HCT116 (cell line): ENCODE results near the gene FAM135A. TPM values are rescaled to one million over a fixed set of nuclear protein-coding genes. Genes with fewer than 3 reads are reported as not detected.

Source experiments
- ATAC-seq: fragments of 200-7000 bp; cut with Tn5 transposase; 2 replicates; pipeline ENCODE4 v1.9.1; 2020; ENCODE audit warnings: mild to moderate bottlenecking, moderate library complexity
- BruUV-seq: library from RNA; stranded (reverse); fragments of 400-500 nt; replicated peaks from 2 replicates; lab custom pipeline; 2021; lab: Mats Ljungman, UMichigan
- CTCF ChIA-PET: fragments of 300-600 bp; sonication (Branson Sonifier 250); formaldehyde crosslinking; loops from one replicate; lab custom pipeline; 2021; ENCODE audit warnings: antibody characterized with exemption; lab: Charles Lee
- POLR2A ChIA-PET: fragments of 300-600, 350-600 bp; sonication (Branson Sonifier 250); formaldehyde crosslinking; loops from one replicate; lab custom pipeline; 2021; ENCODE audit warnings: antibody characterized with exemption; lab: Charles Lee
- RAD21 ChIA-PET, 2 experiments: fragments of 300-600 bp; sonication (Branson Sonifier 250); formaldehyde crosslinking; loops; one replicate each; lab custom pipeline; 2023; ENCODE audit warnings: low total read pairs in 2 of 2; ENCODE audit not compliant: uncharacterized antibody in 2 of 2, unreplicated experiment in 2 of 2, low non-redundant PET in 1 of 2; lab: Charles Lee
- DNase-seq: peaks from one replicate; pipeline ENCODE4 v3.0.0-alpha.2; 2010; ENCODE audit warnings: low read depth, low spot score
- H2AFZ ChIP-seq: fragments of 200-600 bp; shearing (Covaris generic), sonication (generic); 2 replicates; pipeline ENCODE4 v1.6.1; 2017; ENCODE audit warnings: low read depth, mixed run types, mixed read lengths, antibody characterized with exemption, low read length; ENCODE audit not compliant: poor library complexity, severe bottlenecking
- H3K27ac ChIP-seq: 2 replicates; pipeline ENCODE4 v1.5.1; 2012; ENCODE audit warnings: low read depth, low read length
- H3K27me3 ChIP-seq: fragments of 200-600 bp; sonication (generic); 2 replicates; pipeline ENCODE4 v1.6.1; 2016; ENCODE audit warnings: mixed run types, low read length, mixed read lengths; ENCODE audit not compliant: insufficient read depth
- H3K36me3 ChIP-seq, 2 experiments: fragments of 200-500 bp in 1 of 2; fragments of 200-600 bp in 1 of 2; sonication (Bioruptor generic) in 1 of 2; sonication (generic) in 1 of 2; 2 replicates each; pipeline versions ENCODE4 v1.5.1 to v1.6.1; 2014 to 2016; ENCODE audit warnings: low read length in 2 of 2, inconsistent platforms in 1 of 2, mixed read lengths in 1 of 2, mixed run types in 1 of 2; ENCODE audit not compliant: insufficient read depth in 2 of 2, control insufficient read depth in 1 of 2
- H3K4me1 ChIP-seq, 2 experiments: fragments of 200-600 bp in 1 of 2; sonication (generic) in 1 of 2; 2 replicates each; pipeline versions ENCODE4 v1.5.1 to v1.6.1; 2012 to 2017; ENCODE audit warnings: low read length in 2 of 2, inconsistent platforms in 1 of 2, mild to moderate bottlenecking in 1 of 2, mixed read lengths in 1 of 2, mixed run types in 1 of 2, moderate library complexity in 1 of 2; ENCODE audit not compliant: insufficient read depth in 2 of 2, control insufficient read depth in 1 of 2
- H3K4me2 ChIP-seq: fragments of 200-600 bp; sonication (generic); 2 replicates; pipeline ENCODE4 v1.6.1; 2017; ENCODE audit warnings: mixed run types, low read length, mixed read lengths
- H3K4me3 ChIP-seq, 2 experiments: fragments of 200-600 bp in 1 of 2; sonication (generic) in 1 of 2; replicated peaks in 1 of 2; 2 replicates each; pipeline ENCODE4 v1.5.1; 2011 to 2016; ENCODE audit warnings: low read length in 2 of 2, control low read depth in 1 of 2, low read depth in 1 of 2, mild to moderate bottlenecking in 1 of 2, mixed read lengths in 1 of 2, mixed run types in 1 of 2
- H3K79me2 ChIP-seq: fragments of 200-600 bp; sonication (generic); 2 replicates; pipeline ENCODE4 v1.6.1; 2017; ENCODE audit warnings: mild to moderate bottlenecking, mixed run types, low read length, moderate library complexity, mixed read lengths; ENCODE audit not compliant: insufficient read depth
- H3K9ac ChIP-seq: fragments of 200-600 bp; sonication (generic); 2 replicates; pipeline ENCODE4 v1.6.1; 2016; ENCODE audit warnings: low read length, mixed read lengths
- H3K9me2 ChIP-seq: fragments of 200-600 bp; sonication (generic), shearing (Covaris generic); 2 replicates; pipeline ENCODE4 v1.6.1; 2017; ENCODE audit warnings: mixed run types, mild to moderate bottlenecking, moderate library complexity; ENCODE audit not compliant: insufficient read depth
- H3K9me3 ChIP-seq, 2 experiments: fragments of 200-500 bp in 1 of 2; fragments of 200-600 bp in 1 of 2; sonication (Bioruptor generic) in 1 of 2; sonication (generic) in 1 of 2; 2 replicates each; pipeline ENCODE4 v1.6.1; 2014 to 2017; ENCODE audit warnings: low read length in 2 of 2, mixed read lengths in 2 of 2, inconsistent platforms in 1 of 2, low read depth in 1 of 2, mild to moderate bottlenecking in 1 of 2, mixed run types in 1 of 2, moderate library complexity in 1 of 2; ENCODE audit not compliant: control insufficient read depth in 1 of 2, insufficient read depth in 1 of 2
- H4K20me1 ChIP-seq: fragments of 200-600 bp; sonication (generic), shearing (Covaris generic); 2 replicates; pipeline ENCODE4 v1.6.1; 2017; ENCODE audit warnings: mixed run types, mild to moderate bottlenecking, moderate library complexity; ENCODE audit not compliant: insufficient read depth
- CBX3 ChIP-seq: IDR thresholded peaks from 2 replicates; pipeline ENCODE4 v1.6.1; 2012; ENCODE audit warnings: low read depth
- EGR1 ChIP-seq: IDR thresholded peaks from 2 replicates; pipeline ENCODE4 v1.6.1; 2012; ENCODE audit warnings: low read depth
- EZH2phosphoT487 ChIP-seq: fragments of 200-600 bp; IDR thresholded peaks from 2 replicates; pipeline ENCODE4 v1.6.1; 2018; ENCODE audit warnings: antibody characterized with exemption, borderline replicate concordance
- JUND ChIP-seq: IDR thresholded peaks from 2 replicates; pipeline ENCODE4 v1.6.1; 2012
- POLR2A ChIP-seq: IDR thresholded peaks from 2 replicates; pipeline ENCODE4 v1.7.0; 2011; ENCODE audit warnings: borderline replicate concordance; ENCODE audit not compliant: insufficient read depth, insufficient read length; ENCODE audit errors: extremely low read depth
- POLR2AphosphoS5 ChIP-seq: IDR thresholded peaks from 2 replicates; pipeline ENCODE4 v1.6.1; 2011; ENCODE audit warnings: mild to moderate bottlenecking, low read depth, low read length, moderate library complexity
- SIN3A ChIP-seq: IDR thresholded peaks from 2 replicates; pipeline ENCODE4 v1.6.1; 2012; ENCODE audit warnings: low read depth
- SP1 ChIP-seq: IDR thresholded peaks from 2 replicates; pipeline ENCODE4 v1.6.1; 2012; ENCODE audit warnings: low read depth
- SRF ChIP-seq: IDR thresholded peaks from 2 replicates; pipeline ENCODE4 v1.6.1; 2012; ENCODE audit warnings: low read depth
- TCF7L2 ChIP-seq: IDR thresholded peaks from 2 replicates; pipeline ENCODE4 v1.7.0; 2011; ENCODE audit warnings: borderline replicate concordance, inconsistent platforms; ENCODE audit not compliant: insufficient read depth, insufficient read length; ENCODE audit errors: extremely low read depth
- YY1 ChIP-seq: IDR thresholded peaks from 2 replicates; pipeline ENCODE4 v1.6.1; 2011; ENCODE audit warnings: low read length, low read depth, moderate library complexity, mild to moderate bottlenecking; ENCODE audit not compliant: insufficient replicate concordance; ENCODE audit errors: extremely low read depth
- ZFX ChIP-seq: fragments of 450-650 bp; IDR thresholded peaks from 2 replicates; pipeline ENCODE4 v1.6.1; 2017
- intact Hi-C: fragments of 100-400 bp; cut with micrococcal nuclease; formaldehyde crosslinking; loops from 2 replicates; pipeline ENCODE4 v1.10.0; 2022
- total RNA-seq: library from RNA; stranded (reverse); gene quantifications from one replicate; pipeline ENCODE4 v1.2.1, GENCODE V29; 2021; ENCODE audit not compliant: unreplicated experiment
- TF ChIP-seq, protein P1 (sequence below), 3 experiments: fragments of 200-600 bp in 1 of 3; sonication (generic) in 1 of 3; IDR thresholded peaks in 2 of 3; conservative IDR thresholded peaks in 1 of 3; 2 replicates each; pipeline ENCODE4 v1.5.1; 2012 to 2017; ENCODE audit warnings: low read depth in 2 of 3, low read length in 2 of 3, antibody characterized with exemption in 1 of 3, borderline replicate concordance in 1 of 3, control low read depth in 1 of 3, mild to moderate bottlenecking in 1 of 3, mixed read lengths in 1 of 3, mixed run types in 1 of 3, moderate library complexity in 1 of 3; ENCODE audit not compliant: insufficient read depth in 1 of 3
- TF ChIP-seq, protein P2 (sequence below): IDR thresholded peaks from 2 replicates; pipeline ENCODE4 v1.6.1; 2011; ENCODE audit warnings: mild to moderate bottlenecking, low read length, moderate library complexity; ENCODE audit not compliant: insufficient replicate concordance; ENCODE audit errors: extremely low read depth

The FAM135A gene
- total RNA-seq, 1 experiment from 2014 or later, result 20.8 TPM

DNA sequence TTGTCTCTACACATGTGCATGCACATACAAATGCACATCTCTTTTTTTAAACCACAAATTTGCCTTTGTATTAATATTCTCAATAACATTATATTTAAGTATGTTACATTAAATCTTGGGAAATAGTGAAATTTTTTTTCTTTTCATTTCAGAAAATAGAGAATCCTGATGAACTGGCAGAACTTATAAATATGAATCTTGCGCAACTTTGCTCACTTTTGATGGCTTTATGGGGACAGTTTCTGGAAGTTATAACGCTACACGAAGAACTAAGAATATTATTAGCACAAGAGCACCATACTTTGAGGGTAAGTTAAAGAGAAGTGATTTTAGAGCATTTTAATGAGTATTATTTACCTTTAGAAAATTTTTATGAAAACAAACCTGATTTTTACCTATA lies 89.2 kb downstream of the FAM135A start:
- H3K4me2 ChIP-seq, result no peak overlapping the region
- no peak overlapping the region for H2AFZ ChIP-seq
- intact Hi-C loops, result no loop called here
- ChIA-PET CTCF (no interaction called here), POLR2A (no interaction called here), RAD21 (no interaction called here)
- H3K4me1 ChIP-seq, result no peaks in the 10 kb centered on the region
- no peaks in the 10 kb centered on the region for H3K27me3 ChIP-seq
- H4K20me1 ChIP-seq, result no peaks in the 10 kb centered on the region
- no peaks in the 10 kb centered on the region for H3K9me2 ChIP-seq
- peaks cover 4 to 7% of the 10 kb centered on the region in 2 experiments; a peak in 3 of 4 replicates for H3K9me3 ChIP-seq
- ATAC-seq, result no peak
- BruUV-seq, result no TSS peak
- peaks cover 16 to 22% of the 10 kb centered on the region in 2 experiments for H3K36me3 ChIP-seq
- no peak for DNase-seq
- no peak overlapping the region for H3K9ac ChIP-seq
- TF ChIP-seq TCF7L2, result no peak
- TF ChIP-seq CBX3, result no peak
- TF ChIP-seq POLR2A, result no peak
- TF ChIP-seq, protein P1, sequence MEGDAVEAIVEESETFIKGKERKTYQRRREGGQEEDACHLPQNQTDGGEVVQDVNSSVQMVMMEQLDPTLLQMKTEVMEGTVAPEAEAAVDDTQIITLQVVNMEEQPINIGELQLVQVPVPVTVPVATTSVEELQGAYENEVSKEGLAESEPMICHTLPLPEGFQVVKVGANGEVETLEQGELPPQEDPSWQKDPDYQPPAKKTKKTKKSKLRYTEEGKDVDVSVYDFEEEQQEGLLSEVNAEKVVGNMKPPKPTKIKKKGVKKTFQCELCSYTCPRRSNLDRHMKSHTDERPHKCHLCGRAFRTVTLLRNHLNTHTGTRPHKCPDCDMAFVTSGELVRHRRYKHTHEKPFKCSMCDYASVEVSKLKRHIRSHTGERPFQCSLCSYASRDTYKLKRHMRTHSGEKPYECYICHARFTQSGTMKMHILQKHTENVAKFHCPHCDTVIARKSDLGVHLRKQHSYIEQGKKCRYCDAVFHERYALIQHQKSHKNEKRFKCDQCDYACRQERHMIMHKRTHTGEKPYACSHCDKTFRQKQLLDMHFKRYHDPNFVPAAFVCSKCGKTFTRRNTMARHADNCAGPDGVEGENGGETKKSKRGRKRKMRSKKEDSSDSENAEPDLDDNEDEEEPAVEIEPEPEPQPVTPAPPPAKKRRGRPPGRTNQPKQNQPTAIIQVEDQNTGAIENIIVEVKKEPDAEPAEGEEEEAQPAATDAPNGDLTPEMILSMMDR (IDR thresholded peaks at IDR 0.05 in 2 of 3, conservative IDR thresholded peaks at IDR 0.05 in 1 of 3; ENCODE audit: borderline replicate concordance in 1 of 3, insufficient read depth in 1 of 3, low read depth in 2 of 3, low read length in 2 of 3), result no peak
- no peak for TF ChIP-seq EGR1
- no peak for TF ChIP-seq SIN3A
- H3K4me3 ChIP-seq, result no peak overlapping the region
- H3K79me2 ChIP-seq, result no peaks in the 10 kb centered on the region
- H3K27ac ChIP-seq, result no peak overlapping the region

DNA sequence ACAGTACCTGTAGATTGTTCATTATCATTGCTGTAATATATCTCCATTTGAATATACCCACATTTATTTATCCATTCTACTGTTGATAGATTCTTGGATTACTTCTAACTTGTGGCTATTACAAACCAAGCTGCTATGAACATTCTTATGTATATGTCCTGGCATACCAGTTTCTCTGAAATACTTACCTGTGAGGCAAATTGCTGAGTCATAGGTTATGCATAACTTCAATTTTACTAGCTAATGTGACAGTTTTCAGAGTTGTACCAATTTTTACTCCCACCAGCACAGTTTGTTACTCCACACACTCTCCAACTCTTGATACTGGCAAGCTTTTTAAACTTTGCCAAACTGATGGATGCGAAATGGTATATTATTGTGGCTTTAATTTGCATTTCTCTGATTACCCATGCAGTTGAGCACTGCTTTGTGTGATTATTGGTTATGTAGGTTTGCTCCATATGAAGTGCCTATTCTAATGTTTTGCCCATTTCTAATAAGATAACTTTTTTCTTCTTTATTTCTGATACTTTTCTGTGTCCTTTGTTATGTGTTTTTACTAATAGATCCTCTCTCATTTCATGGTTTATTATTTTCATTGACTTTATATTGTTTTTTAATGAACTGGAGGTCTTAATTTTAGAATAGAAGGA lies 90.6 kb downstream of the FAM135A start:
- CTCF ChIA-PET, result no interaction called here
- ATAC-seq (no peak), DNase-seq (no peak)
- intact Hi-C loops, result no loop called here
- Histone ChIP-seq H3K79me2 (no peaks in the 10 kb centered on the region), H3K27ac (no peak overlapping the region), H3K4me3 (no peak overlapping the region), H3K9me3 (peaks cover 4 to 7% of the 10 kb centered on the region in 2 experiments; a peak in 3 of 4 replicates), H3K36me3 (peaks cover 16 to 22% of the 10 kb centered on the region in 2 experiments), H3K4me1 (no peaks in the 10 kb centered on the region), H2AFZ (no peak overlapping the region), H4K20me1 (no peaks in the 10 kb centered on the region), H3K27me3 (no peaks in the 10 kb centered on the region), H3K9me2 (no peaks in the 10 kb centered on the region), H3K4me2 (no peak overlapping the region), H3K9ac (no peak overlapping the region)
- RAD21 ChIA-PET, result no interaction called here
- BruUV-seq, result no TSS peak
- POLR2A ChIA-PET, result no interaction called here
- TF ChIP-seq POLR2A (no peak), JUND (no peak), CBX3 (no peak), EZH2phosphoT487 (no peak), POLR2AphosphoS5 (no peak), YY1 (no peak), SIN3A (no peak), SRF (no peak), SP1 (no peak), ZFX (no peak)
- TF ChIP-seq, protein P2, sequence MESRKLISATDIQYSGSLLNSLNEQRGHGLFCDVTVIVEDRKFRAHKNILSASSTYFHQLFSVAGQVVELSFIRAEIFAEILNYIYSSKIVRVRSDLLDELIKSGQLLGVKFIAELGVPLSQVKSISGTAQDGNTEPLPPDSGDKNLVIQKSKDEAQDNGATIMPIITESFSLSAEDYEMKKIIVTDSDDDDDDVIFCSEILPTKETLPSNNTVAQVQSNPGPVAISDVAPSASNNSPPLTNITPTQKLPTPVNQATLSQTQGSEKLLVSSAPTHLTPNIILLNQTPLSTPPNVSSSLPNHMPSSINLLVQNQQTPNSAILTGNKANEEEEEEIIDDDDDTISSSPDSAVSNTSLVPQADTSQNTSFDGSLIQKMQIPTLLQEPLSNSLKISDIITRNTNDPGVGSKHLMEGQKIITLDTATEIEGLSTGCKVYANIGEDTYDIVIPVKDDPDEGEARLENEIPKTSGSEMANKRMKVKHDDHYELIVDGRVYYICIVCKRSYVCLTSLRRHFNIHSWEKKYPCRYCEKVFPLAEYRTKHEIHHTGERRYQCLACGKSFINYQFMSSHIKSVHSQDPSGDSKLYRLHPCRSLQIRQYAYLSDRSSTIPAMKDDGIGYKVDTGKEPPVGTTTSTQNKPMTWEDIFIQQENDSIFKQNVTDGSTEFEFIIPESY, result no peak
